Spleen (tissue), 11 donors: ENCODE results near the gene ELP4. TPM values are rescaled to one million over a fixed set of nuclear protein-coding genes. Genes with fewer than 3 reads are reported as not detected.

Source experiments
- DNase-seq: peaks from one replicate; pipeline ENCODE4 v3.0.0-alpha.2; 2020
- H3K27ac ChIP-seq, 8 donors: fragments of 200-600 bp; sonication (generic) in 7 of 8; 1 replicate in 4 of 8; 2 replicates in 4 of 8; pipeline versions ENCODE4 v1.5.0 to v1.8.0; 2016 to 2021; ENCODE audit warnings: inconsistent platforms in 4 of 8, mild to moderate bottlenecking in 4 of 8, moderate library complexity in 1 of 8
- H3K27me3 ChIP-seq, 7 donors: fragments of 200-600 bp; sonication (generic) in 6 of 7; replicated peaks in 1 of 7; 1 replicate in 4 of 7; 2 replicates in 3 of 7; pipeline versions ENCODE4 v1.5.0 to v1.8.0; 2016 to 2021; ENCODE audit warnings: inconsistent platforms in 3 of 7, mild to moderate bottlenecking in 1 of 7
- H3K36me3 ChIP-seq, 6 donors: fragments of 200-600 bp; sonication (generic) in 5 of 6; 1 replicate in 4 of 6; 2 replicates in 2 of 6; pipeline versions ENCODE4 v1.5.0 to v1.8.0; 2016 to 2021; ENCODE audit warnings: inconsistent platforms in 2 of 6
- H3K4me1 ChIP-seq, 6 donors: fragments of 200-600 bp; sonication (generic) in 5 of 6; 1 replicate in 3 of 6; 2 replicates in 3 of 6; pipeline versions ENCODE4 v1.5.0 to v1.8.0; 2016 to 2021; ENCODE audit warnings: inconsistent platforms in 3 of 6
- H3K4me3 ChIP-seq, 8 donors: fragments of 200-600 bp; sonication (generic) in 7 of 8; 1 replicate in 4 of 8; 2 replicates in 4 of 8; pipeline versions ENCODE4 v1.5.0 to v1.8.0; 2016 to 2021; ENCODE audit warnings: inconsistent platforms in 4 of 8, mild to moderate bottlenecking in 4 of 8, moderate library complexity in 2 of 8
- H3K9me3 ChIP-seq, 8 donors: fragments of 200-600 bp; sonication (generic) in 7 of 8; 1 replicate in 4 of 8; 2 replicates in 4 of 8; pipeline versions ENCODE4 v1.5.0 to v1.8.0; 2016 to 2021; ENCODE audit warnings: inconsistent platforms in 4 of 8
- CTCF ChIP-seq, 11 experiments: fragments of 200-600 bp in 7 of 11; fragments of 450-650 bp in 4 of 11; sonication (generic) in 4 of 11; IDR thresholded peaks in 8 of 11; conservative IDR thresholded peaks in 3 of 11; 1 replicate in 7 of 11; 2 replicates in 4 of 11; pipeline versions ENCODE4 v1.4.0 to v1.8.0; 2016 to 2021; ENCODE audit warnings: antibody characterized with exemption in 11 of 11, inconsistent platforms in 4 of 11, mild to moderate bottlenecking in 1 of 11
- POLR2A ChIP-seq, 3 donors: fragments of 450-650 bp; IDR thresholded peaks; one replicate each; pipeline ENCODE4 v1.5.1; 2017; ENCODE audit warnings: antibody characterized with exemption in 3 of 3, mild to moderate bottlenecking in 1 of 3
- POLR2AphosphoS5 ChIP-seq, 3 donors: sonication (generic); formaldehyde crosslinking; IDR thresholded peaks; one replicate each; pipeline ENCODE4 v1.5.1; 2017; ENCODE audit warnings: antibody characterized with exemption in 3 of 3
- WGBS, 5 donors: extraction: QIAGEN DNeasy Blood & Tissue Kit in 3 of 5; methylation state at CpG; one replicate each; pipeline versions ENCODE4 v1.1.5 to v1.1.7; 2013 to 2018; 5-methylcytosine and 5-hydroxymethylcytosine counted together
- intact Hi-C: fragments of 100-400 bp; cut with DNase I; formaldehyde crosslinking; loops from one replicate; pipeline ENCODE4 v1.15.0; 2023; ENCODE audit warnings: low total_unique reads
- polyA plus RNA-seq, 3 donors: library from polyadenylated mRNA; stranded (reverse); fragments of 200-250 nt; gene quantifications; one replicate each; pipeline ENCODE4 v1.2.1, GENCODE V29; 2013
- total RNA-seq, 7 donors: library from RNA; depleted of rRNA in 3 of 7; stranded (reverse); fragments of >200 nt in 3 of 7; fragmentation: NEBNext Ultra II Directional in 4 of 7; extraction: Animal tissue kit (Norgen Biotek cat#: 25700) in 4 of 7; gene quantifications; one replicate each; pipeline versions ENCODE4 v1.1.0 to v1.2.1, GENCODE V29; 2016 to 2021
- donor health status: healthy with polysubstance abuse.
- donor health status: DM: no; HTN: no; CAD: no; lungs with moderate emphysema.
- donor health status: DM: no; HTN: no; CAD: no.
- donor health status: Bipolar disorder and iron deficiency.
- donor health status: healthy.
- donor health status: DM: no; HTN: no; CAD: no.
- donor health status: DM: yes; HTN: yes; CAD: no.

ELP4 gene
- total and polyA plus RNA-seq, 10 donors: 6.1 to 34.6 (median 21.1) TPM

GRCh38 chr11:31521497-31522150, 12.1 kb downstream of the ELP4 start:
- H3K27ac ChIP-seq: no peak overlapping the region
- H3K9me3 ChIP-seq: peaks cover 0 to 7% (median 0%) of the 10 kb centered on the region in 8 donors
- no peaks in the 10 kb centered on the region for H3K4me1 ChIP-seq
- intact Hi-C loops: no loop called here
- peaks cover 0 to 14% (median 0%) of the 10 kb centered on the region in 6 donors for H3K36me3 ChIP-seq
- no peaks in the 10 kb centered on the region for H3K27me3 ChIP-seq
- DNase-seq: no peak
- no peak overlapping the region for H3K4me3 ChIP-seq
- TF ChIP-seq CTCF (IDR thresholded peaks at IDR 0.05 in 8 of 11, conservative IDR thresholded peaks at IDR 0.05 in 3 of 11) (no peak), POLR2A (IDR thresholded peaks at IDR 0.05) (no peak), POLR2AphosphoS5 (IDR thresholded peaks at IDR 0.05) (no peak)

GRCh38 chr11:31529189-31529588, 19.6 kb downstream of the ELP4 start:
- Histone ChIP-seq H3K9me3 (peaks cover 0 to 4% (median 0%) of the 10 kb centered on the region in 8 donors), H3K27me3 (no peaks in the 10 kb centered on the region), H3K27ac (no peak overlapping the region), H3K4me1 (no peaks in the 10 kb centered on the region), H3K4me3 (no peak overlapping the region), H3K36me3 (peaks cover 0 to 12% (median 0%) of the 10 kb centered on the region in 6 donors)
- DNase-seq: no peak
- WGBS, 5 donors: 61 to 80% (median 78%) methylated on average over 2 of the region's 2 CpGs
- TF ChIP-seq CTCF (IDR thresholded peaks at IDR 0.05 in 8 of 11, conservative IDR thresholded peaks at IDR 0.05 in 3 of 11) (no peak), POLR2AphosphoS5 (IDR thresholded peaks at IDR 0.05) (no peak), POLR2A (IDR thresholded peaks at IDR 0.05) (no peak)
- intact Hi-C loops: no loop called here

DNA sequence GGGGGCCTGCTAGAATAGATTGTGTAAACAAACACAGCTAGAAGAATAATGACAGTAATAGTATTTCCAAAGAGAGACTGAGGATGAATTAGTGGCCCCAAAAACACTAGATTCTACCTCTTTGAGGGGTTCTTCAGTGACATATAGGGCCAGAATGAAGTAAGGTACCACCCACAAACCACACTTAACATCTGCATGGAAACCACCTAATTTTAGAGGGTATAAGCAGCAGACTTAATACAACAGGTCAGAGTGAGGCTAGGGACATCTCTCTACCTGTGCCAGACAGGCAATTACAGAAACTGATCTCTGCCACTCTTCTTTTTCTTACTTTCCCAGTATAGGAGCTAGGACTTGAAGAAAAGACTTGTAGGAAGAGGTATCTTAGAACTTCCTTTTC, 20.1 kb downstream of the ELP4 start:
- TF ChIP-seq CTCF (IDR thresholded peaks at IDR 0.05 in 8 of 11, conservative IDR thresholded peaks at IDR 0.05 in 3 of 11): no peak
- no peak for TF ChIP-seq POLR2AphosphoS5 (IDR thresholded peaks at IDR 0.05)
- TF ChIP-seq POLR2A (IDR thresholded peaks at IDR 0.05): no peak
- Histone ChIP-seq H3K4me3 (no peak overlapping the region), H3K27me3 (no peaks in the 10 kb centered on the region), H3K27ac (no peak overlapping the region), H3K4me1 (no peaks in the 10 kb centered on the region), H3K9me3 (no peaks in the 10 kb centered on the region), H3K36me3 (peaks cover 0 to 9% (median 0%) of the 10 kb centered on the region in 6 donors)
- intact Hi-C loops: no loop called here
- DNase-seq: no peak

DNA sequence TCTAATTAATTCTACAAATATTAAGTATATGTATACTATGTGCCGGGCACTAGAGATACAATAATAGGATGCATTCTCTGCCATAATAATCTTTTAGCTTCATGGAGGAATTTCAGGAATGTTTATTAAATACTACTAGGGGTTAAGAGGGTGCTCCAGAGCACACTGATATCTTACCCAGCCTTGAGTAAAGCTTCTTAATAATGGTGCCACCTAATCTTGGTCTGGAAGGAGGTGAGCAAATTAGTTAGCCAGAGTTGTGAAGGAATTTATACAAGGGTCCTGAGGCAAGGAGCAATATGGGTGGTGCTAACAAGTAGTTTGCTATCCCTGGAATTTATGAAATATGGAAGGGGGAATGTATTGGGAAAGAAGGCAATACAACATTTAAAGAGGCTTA, 21.7 kb downstream of the ELP4 start:
- H3K4me3 ChIP-seq: no peak overlapping the region
- no peaks in the 10 kb centered on the region for H3K4me1 ChIP-seq
- WGBS, 5 donors: 91 to 100% (median 95%) methylated on average over 1 of the region's 1 CpG
- TF ChIP-seq CTCF (IDR thresholded peaks at IDR 0.05 in 8 of 11, conservative IDR thresholded peaks at IDR 0.05 in 3 of 11): no peak
- no peak for TF ChIP-seq POLR2AphosphoS5 (IDR thresholded peaks at IDR 0.05)
- TF ChIP-seq POLR2A (IDR thresholded peaks at IDR 0.05): no peak
- no peaks in the 10 kb centered on the region for H3K27me3 ChIP-seq
- H3K9me3 ChIP-seq: no peaks in the 10 kb centered on the region
- DNase-seq: no peak
- intact Hi-C loops: no loop called here
- H3K27ac ChIP-seq: no peak overlapping the region
- peaks cover 0 to 14% (median 1%) of the 10 kb centered on the region in 6 donors for H3K36me3 ChIP-seq
